ENCODE results near the gene CCDC68. TPM values are rescaled to one million over a fixed set of nuclear protein-coding genes. Genes with fewer than 3 reads are reported as not detected.
"Not testable (repeated sequence)": the region's sequence is repeated elsewhere in the genome, so short reads cannot be mapped to it uniquely, and the experiment has no call there.

The CCDC68 gene
- polyA plus RNA-seq, 2 donors, result 0.86 to 1.4 TPM

- no peaks in the 10 kb centered on the region for H3K4me1 ChIP-seq (ENCODE audit: control insufficient read depth in 2 of 2, insufficient read depth in 2 of 2, low read length in 1 of 2)
- H3K36me3 ChIP-seq (ENCODE audit: control insufficient read depth in 2 of 2, insufficient read depth in 2 of 2, low read length in 1 of 2), result no peaks in the 10 kb centered on the region
- no peak overlapping the region for H3K27ac ChIP-seq (ENCODE audit: low read depth in 2 of 2, low read length in 1 of 2)
- 88 to 90% methylated on average over 4 of the region's 4 CpGs for WGBS, 2 donors
- no peak overlapping the region for H3K4me3 ChIP-seq (ENCODE audit: low read depth in 1 of 2, low read length in 2 of 2)
- H3K27me3 ChIP-seq (ENCODE audit: control insufficient read depth in 1 of 2, insufficient read depth in 2 of 2, low read length in 2 of 2), result no peaks in the 10 kb centered on the region
- no peaks in the 10 kb centered on the region for H3K9me3 ChIP-seq (ENCODE audit: control insufficient read depth in 2 of 2, insufficient read depth in 1 of 2, low read depth in 1 of 2, low read length in 1 of 2)
Measured at GRCh38 chr18:54984908-54985307, 25.6 kb upstream of the CCDC68 start.

DNA sequence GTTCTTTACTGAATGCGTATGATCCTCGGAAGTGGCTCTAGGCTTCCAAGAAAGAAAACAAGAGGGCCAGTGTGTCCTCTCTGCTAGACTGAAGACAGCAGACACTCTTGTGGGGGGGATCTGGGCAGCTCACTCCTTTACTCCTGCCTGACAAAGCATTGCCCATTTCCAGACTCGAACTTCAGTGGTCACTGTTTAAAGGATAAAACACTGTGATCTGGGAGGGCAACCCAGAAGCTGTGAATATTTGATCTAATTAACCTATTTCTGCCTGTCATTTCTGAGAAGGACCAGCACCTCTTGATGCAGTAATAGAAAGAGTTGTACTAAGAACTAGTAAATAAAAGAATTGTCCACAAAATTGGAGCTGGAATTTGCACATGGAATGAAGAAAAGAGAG, 24.5 kb upstream of the CCDC68 start:
- Histone ChIP-seq H3K4me1 (ENCODE audit: control insufficient read depth in 2 of 2, insufficient read depth in 2 of 2, low read length in 1 of 2) (no peaks in the 10 kb centered on the region), H3K9me3 (ENCODE audit: control insufficient read depth in 2 of 2, insufficient read depth in 1 of 2, low read depth in 1 of 2, low read length in 1 of 2) (no peaks in the 10 kb centered on the region), H3K36me3 (ENCODE audit: control insufficient read depth in 2 of 2, insufficient read depth in 2 of 2, low read length in 1 of 2) (no peaks in the 10 kb centered on the region), H3K27ac (ENCODE audit: low read depth in 2 of 2, low read length in 1 of 2) (no peak overlapping the region), H3K27me3 (ENCODE audit: control insufficient read depth in 1 of 2, insufficient read depth in 2 of 2, low read length in 2 of 2) (no peaks in the 10 kb centered on the region), H3K4me3 (ENCODE audit: low read depth in 1 of 2, low read length in 2 of 2) (no peak overlapping the region)
- 73 to 81% methylated on average over 3 of the region's 3 CpGs for WGBS, 2 donors

DNA sequence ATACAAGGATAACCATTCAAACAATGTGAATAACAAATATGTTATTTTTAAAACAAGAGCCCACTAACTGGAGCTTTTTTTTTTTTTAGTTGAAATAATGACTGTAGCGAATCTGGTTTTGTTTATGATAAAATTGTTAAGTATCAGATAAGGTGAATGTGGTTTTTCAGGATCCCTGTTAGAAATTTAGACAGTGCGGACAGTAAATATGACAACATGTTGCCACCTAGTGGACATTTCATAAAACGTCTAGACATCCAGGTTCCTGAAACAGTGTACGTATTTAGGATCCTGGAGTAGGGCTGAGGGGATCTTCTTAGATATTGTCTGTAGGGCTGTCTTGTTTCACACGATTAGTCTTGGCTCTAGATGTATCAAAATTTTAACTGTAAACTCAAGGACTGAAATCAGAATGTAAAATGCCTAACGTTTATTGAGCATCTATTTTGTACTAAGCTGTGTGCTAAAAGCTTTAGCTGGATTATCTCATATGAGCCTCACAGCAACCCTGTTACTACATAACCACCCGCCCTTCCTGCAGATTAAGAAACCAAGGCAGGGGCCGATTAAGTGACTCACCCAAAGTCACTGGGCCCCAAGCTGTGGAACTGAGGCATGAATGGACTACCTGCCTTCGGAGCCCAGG, 23.9 kb upstream of the CCDC68 start:
- Histone ChIP-seq H3K4me1 (ENCODE audit: control insufficient read depth in 2 of 2, insufficient read depth in 2 of 2, low read length in 1 of 2) (no peaks in the 10 kb centered on the region), H3K27me3 (ENCODE audit: control insufficient read depth in 1 of 2, insufficient read depth in 2 of 2, low read length in 2 of 2) (no peaks in the 10 kb centered on the region), H3K9me3 (ENCODE audit: control insufficient read depth in 2 of 2, insufficient read depth in 1 of 2, low read depth in 1 of 2, low read length in 1 of 2) (no peaks in the 10 kb centered on the region), H3K36me3 (ENCODE audit: control insufficient read depth in 2 of 2, insufficient read depth in 2 of 2, low read length in 1 of 2) (no peaks in the 10 kb centered on the region), H3K4me3 (ENCODE audit: low read depth in 1 of 2, low read length in 2 of 2) (no peak overlapping the region), H3K27ac (ENCODE audit: low read depth in 2 of 2, low read length in 1 of 2) (no peak overlapping the region)
- WGBS, 2 donors, result 24 to 26% methylated on average over 9 of the region's 9 CpGs

DNA sequence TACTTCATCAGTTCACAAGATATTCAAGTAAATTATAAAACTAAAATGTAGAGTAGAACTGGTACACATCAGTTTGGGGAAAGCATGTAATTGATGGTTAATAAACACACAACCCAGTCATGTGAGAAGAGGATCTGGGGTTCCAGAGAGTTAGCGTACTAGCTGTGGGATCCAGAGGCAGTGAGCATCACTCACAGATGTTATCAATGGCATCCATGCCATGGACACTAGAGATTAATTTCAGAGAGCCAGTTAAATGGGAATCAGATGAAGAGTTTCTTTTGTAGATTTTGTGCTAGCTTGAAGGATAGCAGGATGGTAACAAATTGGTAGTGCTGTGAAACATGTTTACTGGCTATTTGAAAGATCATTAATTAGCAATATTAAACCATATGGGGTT, 21.8 kb upstream of the CCDC68 start:
- Histone ChIP-seq H3K27me3 (ENCODE audit: control insufficient read depth in 1 of 2, insufficient read depth in 2 of 2, low read length in 2 of 2) (no peaks in the 10 kb centered on the region), H3K27ac (ENCODE audit: low read depth in 2 of 2, low read length in 1 of 2) (no peak overlapping the region), H3K4me1 (ENCODE audit: control insufficient read depth in 2 of 2, insufficient read depth in 2 of 2, low read length in 1 of 2) (no peaks in the 10 kb centered on the region)

GRCh38 chr18:54975598-54975997, 16.3 kb upstream of the CCDC68 start:
- no peaks in the 10 kb centered on the region for H3K27me3 ChIP-seq (ENCODE audit: control insufficient read depth in 1 of 2, insufficient read depth in 2 of 2, low read length in 2 of 2)
- WGBS, 2 donors, result 71 to 97% methylated on average over 2 of the region's 2 CpGs
- H3K27ac ChIP-seq (ENCODE audit: low read depth in 2 of 2, low read length in 1 of 2), result no peak overlapping the region
- no peaks in the 10 kb centered on the region for H3K9me3 ChIP-seq (ENCODE audit: control insufficient read depth in 2 of 2, insufficient read depth in 1 of 2, low read depth in 1 of 2, low read length in 1 of 2)
- no peaks in the 10 kb centered on the region for H3K4me1 ChIP-seq (ENCODE audit: control insufficient read depth in 2 of 2, insufficient read depth in 2 of 2, low read length in 1 of 2)
- no peaks in the 10 kb centered on the region for H3K36me3 ChIP-seq (ENCODE audit: control insufficient read depth in 2 of 2, insufficient read depth in 2 of 2, low read length in 1 of 2)
- H3K4me3 ChIP-seq (ENCODE audit: low read depth in 1 of 2, low read length in 2 of 2), result no peak overlapping the region

More for the DNA sequence above, 21.8 kb upstream of the CCDC68 start:
- Histone ChIP-seq H3K4me3 (ENCODE audit: low read depth in 1 of 2, low read length in 2 of 2) (no peak overlapping the region), H3K9me3 (ENCODE audit: control insufficient read depth in 2 of 2, insufficient read depth in 1 of 2, low read depth in 1 of 2, low read length in 1 of 2) (no peaks in the 10 kb centered on the region), H3K36me3 (ENCODE audit: control insufficient read depth in 2 of 2, insufficient read depth in 2 of 2, low read length in 1 of 2) (no peaks in the 10 kb centered on the region)
- 85 to 95% methylated on average over 1 of the region's 1 CpG for WGBS, 2 donors

DNA sequence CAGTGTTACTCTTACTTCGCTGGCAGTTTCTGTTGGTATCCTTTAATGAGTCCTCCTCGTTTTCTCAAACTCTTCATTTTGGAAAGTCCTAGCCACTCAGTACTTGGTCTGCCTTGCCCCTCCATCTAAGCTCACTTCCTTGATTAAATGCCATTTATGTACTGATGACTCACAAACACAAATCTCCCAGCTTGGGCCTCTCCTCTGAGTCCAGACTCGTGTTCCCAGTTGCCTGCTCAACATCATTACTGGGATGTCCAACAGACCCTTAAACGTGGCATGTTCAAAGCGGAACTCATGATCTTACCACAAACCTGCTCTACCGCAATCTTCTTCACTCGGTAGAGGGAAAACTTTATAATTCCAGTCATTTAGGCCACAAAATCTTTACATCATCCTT, 13.8 kb upstream of the CCDC68 start:
- 81 to 83% methylated on average over 7 of the region's 7 CpGs for WGBS, 2 donors
- H3K9me3 ChIP-seq (ENCODE audit: control insufficient read depth in 2 of 2, insufficient read depth in 1 of 2, low read depth in 1 of 2, low read length in 1 of 2), result no peaks in the 10 kb centered on the region
- H3K27me3 ChIP-seq (ENCODE audit: control insufficient read depth in 1 of 2, insufficient read depth in 2 of 2, low read length in 2 of 2), result no peaks in the 10 kb centered on the region
- H3K4me3 ChIP-seq (ENCODE audit: low read depth in 1 of 2, low read length in 2 of 2), result no peak overlapping the region
- H3K27ac ChIP-seq (ENCODE audit: low read depth in 2 of 2, low read length in 1 of 2), result no peak overlapping the region
- no peaks in the 10 kb centered on the region for H3K4me1 ChIP-seq (ENCODE audit: control insufficient read depth in 2 of 2, insufficient read depth in 2 of 2, low read length in 1 of 2)
- H3K36me3 ChIP-seq (ENCODE audit: control insufficient read depth in 2 of 2, insufficient read depth in 2 of 2, low read length in 1 of 2), result no peaks in the 10 kb centered on the region

DNA sequence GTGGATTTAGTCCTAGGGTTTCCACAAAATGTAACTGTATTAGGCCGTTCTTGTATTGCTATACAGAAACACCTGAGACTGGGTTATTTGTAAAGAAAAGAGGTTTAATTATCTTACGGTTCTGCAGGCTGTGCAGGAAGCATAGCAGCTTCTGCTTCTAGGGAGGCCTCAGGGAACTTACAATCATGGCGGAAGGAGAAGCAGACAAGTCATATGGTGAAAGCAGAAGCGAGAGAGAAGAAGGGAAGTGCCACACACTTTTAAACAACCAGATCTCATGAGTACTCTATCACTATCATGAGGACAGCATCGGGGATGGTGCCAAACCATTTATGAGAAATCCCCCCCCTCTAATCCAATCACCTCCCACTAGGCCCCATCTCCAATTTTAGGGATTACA, 9.5 kb upstream of the CCDC68 start:
- no peak overlapping the region for H3K4me3 ChIP-seq (ENCODE audit: low read depth in 1 of 2, low read length in 2 of 2)
- no peaks in the 10 kb centered on the region for H3K36me3 ChIP-seq (ENCODE audit: control insufficient read depth in 2 of 2, insufficient read depth in 2 of 2, low read length in 1 of 2)
- H3K27ac ChIP-seq (ENCODE audit: low read depth in 2 of 2, low read length in 1 of 2), result no peak overlapping the region
- H3K27me3 ChIP-seq (ENCODE audit: control insufficient read depth in 1 of 2, insufficient read depth in 2 of 2, low read length in 2 of 2), result no peaks in the 10 kb centered on the region
- 91 to 92% methylated on average over 5 of the region's 5 CpGs for WGBS, 2 donors
- H3K9me3 ChIP-seq (ENCODE audit: control insufficient read depth in 2 of 2, insufficient read depth in 1 of 2, low read depth in 1 of 2, low read length in 1 of 2), result no peaks in the 10 kb centered on the region
- H3K4me1 ChIP-seq (ENCODE audit: control insufficient read depth in 2 of 2, insufficient read depth in 2 of 2, low read length in 1 of 2), result no peaks in the 10 kb centered on the region

DNA sequence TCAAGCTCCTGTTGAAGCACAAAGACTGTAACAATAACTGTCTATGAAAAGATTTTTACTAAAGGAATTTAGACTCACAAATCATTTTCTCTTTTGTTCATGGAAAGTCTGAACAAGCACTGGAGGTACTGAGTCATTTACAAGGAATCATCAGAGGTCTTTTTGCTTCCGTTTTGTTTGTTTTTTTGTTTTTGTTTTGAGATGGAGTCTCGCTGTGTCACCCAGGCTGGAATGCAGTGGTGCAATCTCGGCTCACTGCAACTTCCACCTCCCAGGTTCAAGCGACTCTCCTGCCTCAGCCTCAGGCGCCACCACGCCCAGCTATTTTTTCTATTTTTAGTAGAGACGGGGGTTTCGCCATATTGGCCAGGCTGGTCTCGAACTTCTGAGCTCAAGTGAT, 9.0 kb upstream of the CCDC68 start:
- not testable (repeated sequence) for H3K4me3 ChIP-seq (ENCODE audit: low read depth in 1 of 2, low read length in 2 of 2); H3K9me3 ChIP-seq (ENCODE audit: control insufficient read depth in 2 of 2, insufficient read depth in 1 of 2, low read depth in 1 of 2, low read length in 1 of 2); H3K36me3 ChIP-seq (ENCODE audit: control insufficient read depth in 2 of 2, insufficient read depth in 2 of 2, low read length in 1 of 2); H3K27me3 ChIP-seq (ENCODE audit: control insufficient read depth in 1 of 2, insufficient read depth in 2 of 2, low read length in 2 of 2); H3K27ac ChIP-seq (ENCODE audit: low read depth in 2 of 2, low read length in 1 of 2); H3K4me1 ChIP-seq (ENCODE audit: control insufficient read depth in 2 of 2, insufficient read depth in 2 of 2, low read length in 1 of 2)
- 85 to 90% methylated on average over 9 of the region's 9 CpGs for WGBS, 2 donors

DNA sequence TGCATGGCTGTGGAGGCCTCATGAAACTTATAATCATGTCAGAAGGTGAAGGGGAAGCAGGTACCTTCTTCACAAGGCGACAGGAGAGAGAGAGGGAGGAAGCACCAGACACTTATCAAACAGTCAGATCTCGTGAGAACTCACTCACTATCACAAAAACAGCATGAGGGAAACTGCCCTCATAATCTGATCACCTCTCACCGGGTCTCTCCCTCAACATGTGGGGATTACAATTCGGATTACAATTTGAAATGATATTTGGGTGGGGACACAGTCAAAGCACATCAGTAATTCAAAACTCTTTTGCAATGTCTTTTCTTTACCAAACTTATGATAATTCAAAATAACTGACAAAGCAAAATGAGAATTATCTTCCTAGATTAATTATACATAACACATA, 8.5 kb upstream of the CCDC68 start:
- 74 to 79% methylated on average over 4 of the region's 4 CpGs for WGBS, 2 donors
- no peak overlapping the region for H3K4me3 ChIP-seq (ENCODE audit: low read depth in 1 of 2, low read length in 2 of 2)
- no peaks in the 10 kb centered on the region for H3K4me1 ChIP-seq (ENCODE audit: control insufficient read depth in 2 of 2, insufficient read depth in 2 of 2, low read length in 1 of 2)
- H3K9me3 ChIP-seq (ENCODE audit: control insufficient read depth in 2 of 2, insufficient read depth in 1 of 2, low read depth in 1 of 2, low read length in 1 of 2), result no peaks in the 10 kb centered on the region
- H3K36me3 ChIP-seq (ENCODE audit: control insufficient read depth in 2 of 2, insufficient read depth in 2 of 2, low read length in 1 of 2), result no peaks in the 10 kb centered on the region
- H3K27ac ChIP-seq (ENCODE audit: low read depth in 2 of 2, low read length in 1 of 2), result no peak overlapping the region
- no peaks in the 10 kb centered on the region for H3K27me3 ChIP-seq (ENCODE audit: control insufficient read depth in 1 of 2, insufficient read depth in 2 of 2, low read length in 2 of 2)

DNA sequence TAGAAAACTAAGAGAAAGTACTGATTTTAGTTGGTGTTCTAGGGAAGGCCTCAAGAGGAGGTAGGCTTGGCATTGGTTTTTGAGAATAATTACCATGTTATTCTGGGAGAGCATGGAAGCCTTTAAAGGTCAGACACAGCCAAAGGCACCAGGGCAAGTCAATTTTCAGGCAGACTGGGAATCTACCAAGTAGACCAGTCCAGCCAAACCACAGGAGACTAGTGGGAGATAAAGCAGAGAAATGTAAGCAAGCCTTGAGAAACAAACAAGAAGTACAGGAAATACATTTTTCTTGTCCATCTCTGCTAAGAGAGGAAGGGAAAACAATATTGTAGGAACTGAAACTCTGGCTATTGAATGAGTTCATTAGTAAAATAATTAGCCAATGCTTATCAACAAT, 5.5 kb upstream of the CCDC68 start:
- H3K9me3 ChIP-seq (ENCODE audit: control insufficient read depth in 2 of 2, insufficient read depth in 1 of 2, low read depth in 1 of 2, low read length in 1 of 2), result no peaks in the 10 kb centered on the region

More for the DNA sequence above, 5.5 kb upstream of the CCDC68 start:
- H3K4me3 ChIP-seq (ENCODE audit: low read depth in 1 of 2, low read length in 2 of 2), result no peak overlapping the region
- H3K36me3 ChIP-seq (ENCODE audit: control insufficient read depth in 2 of 2, insufficient read depth in 2 of 2, low read length in 1 of 2), result no peaks in the 10 kb centered on the region
- no peak overlapping the region for H3K27ac ChIP-seq (ENCODE audit: low read depth in 2 of 2, low read length in 1 of 2)
- no peaks in the 10 kb centered on the region for H3K4me1 ChIP-seq (ENCODE audit: control insufficient read depth in 2 of 2, insufficient read depth in 2 of 2, low read length in 1 of 2)
- H3K27me3 ChIP-seq (ENCODE audit: control insufficient read depth in 1 of 2, insufficient read depth in 2 of 2, low read length in 2 of 2), result no peaks in the 10 kb centered on the region

Data from esophagus (tissue), 2 donors.